Activated T-cell treated with anti-CD3 and anti-CD28 coated beads, Interleukin-2, amount 50 U/mL, for 72 hours (primary cell): Measurements from ENCODE around the gene GSPT2. TPM values are rescaled to one million over a fixed set of nuclear protein-coding genes. Genes with fewer than 3 reads are reported as not detected.

ENCODE experiments used
- ATAC-seq, 2 donors: fragments of 150-1000 bp; cut with Tn5 transposase; replicated peaks in 1 of 2; 2 replicates each; pipeline ENCODE4 v1.10.0; 2021; ENCODE audit warnings: moderate library complexity in 2 of 2, mild to moderate bottlenecking in 1 of 2
- DNase-seq, 2 donors: peaks; one replicate each; pipeline ENCODE4 v3.0.0; 2021 to 2022; ENCODE audit warnings: mixed read lengths in 1 of 2
- H3K27ac Mint-ChIP-seq: one replicate; pipeline ENCODE4 v1.8.0; 2022; ENCODE audit warnings: mild to moderate bottlenecking, moderate library complexity, mixed read lengths
- H3K27me3 Mint-ChIP-seq: one replicate; pipeline ENCODE4 v1.8.0; 2022; ENCODE audit warnings: low read depth, mixed read lengths
- H3K36me3 Mint-ChIP-seq, 2 donors: one replicate each; pipeline ENCODE4 v1.8.0; 2022; ENCODE audit warnings: mixed read lengths in 2 of 2, mild to moderate bottlenecking in 1 of 2; ENCODE audit not compliant: insufficient read depth in 2 of 2
- H3K4me1 Mint-ChIP-seq: one replicate; pipeline ENCODE4 v1.8.0; 2022; ENCODE audit warnings: low read depth, mixed read lengths
- H3K4me3 Mint-ChIP-seq, 2 donors: one replicate each; pipeline ENCODE4 v1.8.0; 2022; ENCODE audit warnings: mild to moderate bottlenecking in 2 of 2, mixed read lengths in 2 of 2, moderate library complexity in 2 of 2
- H3K9me3 Mint-ChIP-seq, 2 donors: one replicate each; pipeline ENCODE4 v1.8.0; 2022; ENCODE audit warnings: mixed read lengths in 2 of 2
- total RNA-seq, 2 donors: library from RNA; stranded (reverse); gene quantifications; one replicate each; pipeline ENCODE4 v1.2.3, GENCODE V29; 2022

Gene GSPT2
- total RNA-seq, 2 donors from 2014 or later = 11.6 to 13.6 TPM

GRCh38 chrX:51776851-51777250, 33.6 kb downstream of the GSPT2 start:
- no peak overlapping the region for H3K4me3 Mint-ChIP-seq
- no peaks in the 10 kb centered on the region for H3K4me1 Mint-ChIP-seq
- ATAC-seq (no peak), DNase-seq (no peak)
- H3K9me3 Mint-ChIP-seq = no peaks in the 10 kb centered on the region
- peaks cover 28% of the 10 kb centered on the region for H3K27me3 Mint-ChIP-seq
- H3K27ac Mint-ChIP-seq = no peak overlapping the region
- no peaks in the 10 kb centered on the region for H3K36me3 Mint-ChIP-seq

- Mint-ChIP-seq H3K27me3 (peaks cover 28% of the 10 kb centered on the region), H3K27ac (no peak overlapping the region), H3K4me3 (no peak overlapping the region), H3K36me3 (no peaks in the 10 kb centered on the region), H3K4me1 (no peaks in the 10 kb centered on the region), H3K9me3 (no peaks in the 10 kb centered on the region)
- ATAC-seq (no peak), DNase-seq (no peak)
Observed at GRCh38 chrX:51779306-51779705, 36.1 kb downstream of the GSPT2 start.

- H3K4me1 Mint-ChIP-seq = no peaks in the 10 kb centered on the region
- no peak for DNase-seq
Observed at GRCh38 chrX:51795136-51795535, 51.9 kb downstream of the GSPT2 start.

More at GRCh38 chrX:51795136-51795535, 51.9 kb downstream of the GSPT2 start:
- H3K4me3 Mint-ChIP-seq = no peak overlapping the region
- no peak overlapping the region for H3K27ac Mint-ChIP-seq
- no peak for ATAC-seq
- no peaks in the 10 kb centered on the region for H3K36me3 Mint-ChIP-seq
- peaks cover 13% of the 10 kb centered on the region for H3K27me3 Mint-ChIP-seq
- no peaks in the 10 kb centered on the region for H3K9me3 Mint-ChIP-seq

Other genes starting within 250 kb of the GSPT2 start
- 1 to 10 TPM; 3.0 to 4.2 TPM for gene NUDT11, start 246.8 kb upstream of the GSPT2 start, total RNA-seq
- under 1 TPM; 0.16 to 0.41 TPM for gene CENPVL3, start 124.5 kb upstream of the GSPT2 start, total RNA-seq
- gene CENPVL2, start 60.6 kb upstream of the GSPT2 start, total RNA-seq = not detected
- not detected for gene CENPVL1, start 32.9 kb upstream of the GSPT2 start, total RNA-seq
- gene MAGED1, start 150.2 kb downstream of the GSPT2 start, total RNA-seq = 10 to 100 TPM; 34.8 to 48.9 TPM